Mucosa of stomach (tissue), 1 donor: ENCODE data around the gene TSPAN10.

Experiments
- H3K27me3 ChIP-seq: one replicate; pipeline ENCODE4 v1.7.0; 2013; ENCODE audit warnings: mild to moderate bottlenecking, low read length; ENCODE audit not compliant: control insufficient read depth, insufficient read depth
- H3K36me3 ChIP-seq: one replicate; pipeline ENCODE4 v1.7.0; 2013; ENCODE audit warnings: low read length; ENCODE audit not compliant: control insufficient read depth, insufficient read depth
- H3K4me1 ChIP-seq: one replicate; pipeline ENCODE4 v1.7.0; 2013; ENCODE audit warnings: mild to moderate bottlenecking, low read length; ENCODE audit not compliant: control insufficient read depth, insufficient read depth
- H3K4me3 ChIP-seq: one replicate; pipeline ENCODE4 v1.7.0; 2013; ENCODE audit warnings: low read length
- H3K9ac ChIP-seq: one replicate; pipeline ENCODE4 v1.7.0; 2013; ENCODE audit warnings: mild to moderate bottlenecking, low read length, moderate library complexity
- H3K9me3 ChIP-seq: one replicate; pipeline ENCODE4 v1.7.0; 2013; ENCODE audit warnings: mild to moderate bottlenecking, low read length, moderate library complexity; ENCODE audit not compliant: control insufficient read depth
- donor health status: Pancreatic carcinoma.

The TSPAN10 gene

DNA sequence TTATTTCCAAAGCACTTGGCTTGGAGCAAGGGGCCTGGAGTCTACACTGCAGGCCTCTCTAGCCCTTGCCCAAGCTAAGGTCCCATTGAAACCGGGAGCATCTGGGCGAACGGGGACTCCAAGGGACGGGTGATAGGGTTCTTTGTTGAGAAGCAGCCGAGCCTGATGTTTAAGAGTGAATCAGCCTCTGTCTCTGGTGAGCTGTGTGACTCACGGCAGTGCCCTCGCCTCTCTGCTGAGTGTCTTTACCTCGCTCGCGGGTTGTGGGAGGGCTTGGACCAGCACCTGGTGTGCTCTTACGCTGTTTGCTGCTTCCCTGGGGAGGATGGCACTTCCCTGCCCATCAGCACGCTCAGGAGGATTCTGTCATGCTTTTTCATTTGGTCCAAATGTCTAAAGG is 48.1 kb downstream of the TSPAN10 start:
- no peaks in the 10 kb centered on the region for H3K36me3 ChIP-seq
- H3K4me3 ChIP-seq, result peak overlapping the region; percentile 87
- H3K9ac ChIP-seq, result peak overlapping the region; percentile 87
- no peaks in the 10 kb centered on the region for H3K27me3 ChIP-seq
- peaks cover 14% of the 10 kb centered on the region for H3K4me1 ChIP-seq
- no peaks in the 10 kb centered on the region for H3K9me3 ChIP-seq

DNA sequence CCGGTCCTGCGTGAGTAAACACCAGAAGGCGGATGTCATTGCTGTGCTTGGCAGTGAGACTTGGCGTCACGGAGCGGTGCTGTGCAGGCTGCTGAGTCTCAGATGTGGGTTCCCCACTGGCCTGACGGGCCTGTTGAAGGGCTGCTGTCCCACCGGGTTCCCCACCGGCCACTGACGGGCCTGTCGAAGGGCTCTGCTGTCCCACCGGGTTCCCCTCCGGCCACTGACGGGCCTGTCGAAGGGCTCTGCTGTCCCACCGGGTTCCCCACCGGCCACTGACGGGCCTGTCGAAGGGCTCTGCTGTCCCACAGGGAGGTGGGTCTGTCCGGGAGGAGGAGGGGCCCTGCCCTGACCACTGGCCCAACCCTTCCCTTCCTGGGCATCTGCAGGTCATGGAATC is 49.6 kb downstream of the TSPAN10 start:
- Histone ChIP-seq H3K4me1 (peaks cover 14% of the 10 kb centered on the region), H3K9me3 (no peaks in the 10 kb centered on the region), H3K27me3 (no peaks in the 10 kb centered on the region), H3K4me3 (no peak overlapping the region), H3K36me3 (no peaks in the 10 kb centered on the region), H3K9ac (no peak overlapping the region)

DNA sequence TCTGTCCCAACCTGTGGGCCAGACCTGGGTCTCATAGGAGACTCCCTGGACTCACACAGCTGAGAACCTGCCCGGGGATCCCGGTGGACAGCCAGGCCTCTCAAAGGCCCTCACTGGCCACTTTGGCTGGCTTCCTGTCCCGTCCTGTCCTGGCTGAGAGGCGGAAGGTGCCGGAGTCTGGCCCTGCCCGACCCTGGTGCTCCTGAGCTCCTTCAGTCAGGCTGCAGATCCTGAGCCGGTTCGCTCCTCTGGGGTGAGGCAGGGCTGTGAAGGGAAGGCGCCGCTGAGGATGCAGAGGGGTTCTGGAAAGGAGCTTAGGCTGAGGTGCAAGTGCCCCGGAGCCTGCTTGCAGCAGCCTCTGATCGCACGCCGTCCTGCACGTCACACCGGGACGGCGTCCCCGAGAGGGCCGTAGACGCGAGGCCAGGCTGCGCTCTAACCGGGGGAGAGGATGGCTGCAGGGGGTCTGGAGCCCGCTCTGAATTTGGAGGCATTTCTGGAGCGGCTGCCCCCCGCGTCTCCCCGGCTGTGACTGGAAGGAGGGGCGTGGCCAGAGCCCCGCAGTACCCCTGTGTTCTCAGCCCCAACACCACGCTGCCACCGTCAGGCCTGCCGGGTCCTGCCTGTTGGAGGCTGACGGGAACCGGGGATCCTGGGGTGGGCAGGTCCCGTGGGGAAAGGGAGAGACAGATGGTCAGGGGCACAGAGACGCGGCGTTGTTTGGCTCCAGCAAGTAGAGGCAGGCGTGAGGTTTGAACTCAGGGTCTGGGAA is 51.0 kb downstream of the TSPAN10 start:
- peaks cover 2% of the 10 kb centered on the region for H3K36me3 ChIP-seq
- H3K9ac ChIP-seq, result no peak overlapping the region
- peaks cover 14% of the 10 kb centered on the region for H3K4me1 ChIP-seq
- H3K27me3 ChIP-seq, result no peaks in the 10 kb centered on the region
- H3K9me3 ChIP-seq, result no peaks in the 10 kb centered on the region
- no peak overlapping the region for H3K4me3 ChIP-seq

DNA sequence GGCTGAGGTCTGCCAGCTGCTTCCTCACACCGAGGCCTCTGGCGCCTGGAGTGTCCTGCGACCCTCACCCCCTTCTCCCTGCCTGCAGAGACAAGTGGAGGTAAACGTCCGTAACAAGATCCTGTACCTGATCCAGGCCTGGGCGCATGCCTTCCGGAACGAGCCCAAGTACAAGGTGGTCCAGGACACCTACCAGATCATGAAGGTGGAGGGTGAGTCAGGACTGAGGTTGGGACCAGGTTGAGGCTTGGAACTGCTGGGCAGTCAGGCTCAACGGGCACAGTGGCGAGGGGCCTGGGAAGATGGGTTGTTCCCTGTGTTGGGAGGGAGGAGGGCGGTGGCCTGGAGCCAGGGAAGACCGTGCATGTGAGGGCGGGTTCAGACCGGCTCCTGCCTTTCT is 51.6 kb downstream of the TSPAN10 start:
- Histone ChIP-seq H3K4me1 (peaks cover 14% of the 10 kb centered on the region), H3K27me3 (no peaks in the 10 kb centered on the region), H3K36me3 (peaks cover 6% of the 10 kb centered on the region), H3K9ac (no peak overlapping the region), H3K4me3 (no peak overlapping the region), H3K9me3 (no peaks in the 10 kb centered on the region)

DNA sequence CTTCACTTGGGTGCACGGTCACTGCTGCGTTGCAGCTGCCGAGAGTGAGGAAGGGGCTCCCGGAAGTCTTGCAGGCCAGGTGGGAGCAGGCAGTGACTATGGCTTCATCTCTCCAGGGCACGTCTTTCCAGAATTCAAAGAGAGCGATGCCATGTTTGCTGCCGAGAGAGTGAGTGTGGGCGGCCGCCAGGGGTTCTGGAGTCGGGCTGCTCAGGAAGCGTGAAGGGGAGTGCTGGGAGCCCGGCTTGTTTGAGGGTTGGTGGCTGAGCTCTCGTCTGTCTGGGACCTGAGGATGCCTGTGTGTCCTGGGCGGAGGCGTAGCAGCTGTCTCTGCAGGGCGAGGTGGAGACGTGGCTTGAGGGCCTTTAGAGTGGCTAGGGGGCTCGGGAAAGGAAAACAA is 53.1 kb downstream of the TSPAN10 start:
- Histone ChIP-seq H3K9me3 (no peaks in the 10 kb centered on the region), H3K4me3 (no peak overlapping the region), H3K36me3 (peaks cover 11% of the 10 kb centered on the region), H3K27me3 (no peaks in the 10 kb centered on the region), H3K4me1 (peaks cover 6% of the 10 kb centered on the region), H3K9ac (no peak overlapping the region)

DNA sequence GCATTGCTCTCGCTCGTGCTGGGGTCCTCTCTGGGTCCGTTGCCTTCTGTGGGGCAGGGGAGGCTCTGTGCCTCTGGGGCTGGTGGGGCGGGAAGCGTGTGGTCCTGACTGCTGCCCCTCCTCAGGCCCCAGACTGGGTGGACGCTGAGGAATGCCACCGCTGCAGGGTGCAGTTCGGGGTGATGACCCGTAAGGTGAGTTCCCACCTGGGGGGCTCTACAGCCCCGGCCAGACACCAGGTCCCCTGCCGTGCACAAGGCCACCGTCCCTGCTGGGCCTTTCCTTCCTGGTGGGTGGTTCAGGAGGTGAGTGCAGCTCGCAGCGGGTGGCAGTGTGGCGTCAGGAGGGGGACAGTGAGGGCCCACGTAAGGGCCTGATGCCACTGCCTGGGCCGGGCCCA is 53.6 kb downstream of the TSPAN10 start:
- Histone ChIP-seq H3K9ac (no peak overlapping the region), H3K9me3 (no peaks in the 10 kb centered on the region), H3K27me3 (no peaks in the 10 kb centered on the region), H3K4me3 (no peak overlapping the region), H3K36me3 (peaks cover 15% of the 10 kb centered on the region), H3K4me1 (peaks cover 1% of the 10 kb centered on the region)

DNA sequence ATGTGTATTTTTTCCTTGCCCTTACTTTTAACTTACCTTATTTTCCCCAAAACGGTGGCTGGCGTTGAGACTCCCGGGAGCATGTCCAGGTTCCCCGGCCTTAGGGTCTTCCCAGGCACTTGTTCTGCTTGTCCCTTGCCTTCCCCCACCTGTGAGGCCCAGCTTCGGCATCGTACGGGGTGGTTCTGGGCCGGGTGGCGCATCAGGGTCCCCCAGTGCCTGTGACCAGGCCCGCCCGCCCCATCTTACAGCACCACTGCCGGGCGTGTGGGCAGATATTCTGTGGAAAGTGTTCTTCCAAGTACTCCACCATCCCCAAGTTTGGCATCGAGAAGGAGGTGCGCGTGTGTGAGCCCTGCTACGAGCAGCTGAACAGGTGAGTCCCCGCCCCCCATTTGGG is 54.2 kb downstream of the TSPAN10 start:
- Histone ChIP-seq H3K27me3 (no peaks in the 10 kb centered on the region), H3K9ac (no peak overlapping the region), H3K36me3 (peaks cover 15% of the 10 kb centered on the region), H3K4me1 (no peaks in the 10 kb centered on the region), H3K9me3 (no peaks in the 10 kb centered on the region), H3K4me3 (no peak overlapping the region)

DNA sequence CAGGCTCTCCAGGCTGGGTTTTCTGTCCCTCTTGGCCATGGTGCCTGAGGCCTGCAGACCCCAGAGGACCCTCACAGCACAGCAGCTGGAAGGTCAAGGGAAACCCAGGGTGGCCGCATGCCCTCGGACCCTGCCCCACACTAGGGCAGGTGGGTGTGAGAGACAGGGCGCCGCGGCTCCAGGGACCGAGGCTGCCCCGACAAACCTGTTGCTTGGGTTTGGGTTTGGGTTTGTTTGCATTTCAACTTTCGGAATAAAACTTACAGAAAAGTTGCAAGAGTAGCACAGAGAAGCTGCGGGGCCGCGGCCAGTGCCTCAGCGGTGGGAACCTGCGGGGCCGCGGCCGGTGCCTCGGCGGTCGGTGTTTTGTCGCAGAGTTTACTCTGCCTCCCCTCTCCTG is 54.6 kb downstream of the TSPAN10 start:
- H3K9ac ChIP-seq, result no peak overlapping the region

DNA sequence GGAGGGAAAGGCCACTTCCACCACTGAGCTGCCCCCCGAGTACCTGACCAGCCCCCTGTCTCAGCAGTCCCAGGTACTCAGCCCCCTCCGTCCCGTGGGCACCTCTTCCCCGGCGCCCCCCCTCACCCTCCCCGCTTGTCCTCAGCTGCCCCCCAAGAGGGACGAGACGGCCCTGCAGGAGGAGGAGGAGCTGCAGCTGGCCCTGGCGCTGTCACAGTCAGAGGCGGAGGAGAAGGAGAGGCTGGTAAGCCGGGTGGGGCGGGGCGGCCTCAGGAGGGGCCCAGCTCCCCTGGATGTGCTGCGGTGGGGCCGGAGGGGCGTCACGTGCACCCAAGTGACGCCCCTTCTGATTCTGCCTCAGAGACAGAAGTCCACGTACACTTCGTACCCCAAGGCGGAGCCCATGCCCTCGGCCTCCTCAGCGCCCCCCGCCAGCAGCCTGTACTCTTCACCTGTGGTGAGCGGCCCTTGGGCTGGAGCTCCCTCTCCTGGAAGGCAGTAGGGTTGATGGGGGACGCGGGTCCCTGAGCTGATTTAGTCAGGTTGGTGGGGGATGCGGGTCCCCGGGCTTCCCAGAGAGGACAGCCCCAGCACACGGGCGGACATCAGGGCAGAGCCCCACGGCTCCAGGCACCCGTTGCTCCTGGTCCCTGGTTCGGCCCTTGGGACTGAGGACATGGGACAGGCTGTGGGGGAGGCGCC is 56.7 kb downstream of the TSPAN10 start:
- Histone ChIP-seq H3K9ac (no peak overlapping the region), H3K36me3 (peaks cover 15% of the 10 kb centered on the region), H3K9me3 (no peaks in the 10 kb centered on the region)

More for the DNA sequence above, 54.6 kb downstream of the TSPAN10 start:
- peaks cover 15% of the 10 kb centered on the region for H3K36me3 ChIP-seq
- H3K4me3 ChIP-seq, result no peak overlapping the region
- no peaks in the 10 kb centered on the region for H3K27me3 ChIP-seq
- no peaks in the 10 kb centered on the region for H3K9me3 ChIP-seq
- no peaks in the 10 kb centered on the region for H3K4me1 ChIP-seq

DNA sequence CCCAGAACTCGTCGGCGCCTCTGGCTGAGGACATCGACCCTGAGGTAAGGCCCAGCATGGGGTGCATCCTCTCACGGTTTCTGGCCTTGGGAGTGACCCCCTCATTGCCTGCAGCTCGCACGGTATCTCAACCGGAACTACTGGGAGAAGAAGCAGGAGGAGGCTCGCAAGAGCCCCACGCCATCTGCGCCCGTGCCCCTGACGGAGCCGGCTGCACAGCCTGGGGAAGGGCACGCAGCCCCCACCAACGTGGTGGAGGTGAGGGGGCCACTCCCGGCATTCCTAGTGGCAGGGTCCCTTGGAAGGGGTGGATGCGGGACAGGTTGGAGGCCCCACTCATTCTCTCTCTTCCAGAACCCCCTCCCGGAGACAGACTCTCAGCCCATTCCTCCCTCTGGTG is 57.8 kb downstream of the TSPAN10 start:
- no peak overlapping the region for H3K9ac ChIP-seq
- peaks cover 15% of the 10 kb centered on the region for H3K36me3 ChIP-seq
- no peaks in the 10 kb centered on the region for H3K9me3 ChIP-seq
- H3K4me1 ChIP-seq, result no peaks in the 10 kb centered on the region
- H3K4me3 ChIP-seq, result no peak overlapping the region
- no peaks in the 10 kb centered on the region for H3K27me3 ChIP-seq

More for the DNA sequence above, 56.7 kb downstream of the TSPAN10 start:
- no peaks in the 10 kb centered on the region for H3K4me1 ChIP-seq
- H3K27me3 ChIP-seq, result no peaks in the 10 kb centered on the region
- no peak overlapping the region for H3K4me3 ChIP-seq

DNA sequence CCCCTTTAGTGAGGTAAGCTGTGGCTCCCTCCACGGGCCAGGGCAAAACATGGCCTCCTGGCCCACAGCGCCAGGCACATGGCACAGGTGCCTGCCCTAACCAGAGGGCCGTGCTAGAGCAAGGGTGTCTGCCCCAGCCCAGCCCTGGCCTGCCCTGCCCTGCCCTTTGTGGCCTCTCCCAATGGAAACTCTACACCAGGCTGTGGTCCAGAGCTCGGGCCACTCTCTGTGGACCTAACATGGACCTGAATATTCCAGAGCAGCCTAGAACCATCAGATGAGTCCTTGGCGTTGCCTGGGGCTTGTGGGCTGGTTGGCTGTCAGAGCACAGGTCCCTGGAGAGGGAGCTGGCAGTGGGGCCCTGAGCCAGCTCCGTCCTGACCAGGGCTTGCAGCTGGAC is 58.2 kb downstream of the TSPAN10 start:
- no peaks in the 10 kb centered on the region for H3K9me3 ChIP-seq
- no peak overlapping the region for H3K9ac ChIP-seq
- H3K4me3 ChIP-seq, result no peak overlapping the region
- no peaks in the 10 kb centered on the region for H3K27me3 ChIP-seq
- H3K4me1 ChIP-seq, result no peaks in the 10 kb centered on the region
- peaks cover 15% of the 10 kb centered on the region for H3K36me3 ChIP-seq

DNA sequence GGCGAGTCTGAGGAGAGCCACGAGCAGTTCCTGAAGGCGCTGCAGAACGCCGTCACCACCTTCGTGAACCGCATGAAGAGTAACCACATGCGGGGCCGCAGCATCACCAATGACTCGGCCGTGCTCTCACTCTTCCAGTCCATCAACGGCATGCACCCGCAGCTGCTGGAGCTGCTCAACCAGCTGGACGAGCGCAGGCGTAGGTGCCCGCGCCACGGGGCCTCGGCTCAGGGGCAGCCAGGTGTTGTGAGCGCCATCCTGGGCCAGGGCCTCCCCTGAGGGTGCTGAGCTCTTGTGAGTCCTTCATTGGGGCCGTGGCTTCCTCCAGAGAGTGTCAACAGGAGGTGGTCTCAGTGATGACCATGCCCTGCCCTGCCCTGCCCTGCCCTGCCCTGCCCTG is 58.8 kb downstream of the TSPAN10 start:
- H3K27me3 ChIP-seq, result no peaks in the 10 kb centered on the region
- no peaks in the 10 kb centered on the region for H3K4me1 ChIP-seq
- H3K9me3 ChIP-seq, result no peaks in the 10 kb centered on the region
- peaks cover 15% of the 10 kb centered on the region for H3K36me3 ChIP-seq
- no peak overlapping the region for H3K9ac ChIP-seq
- H3K4me3 ChIP-seq, result no peak overlapping the region
